Spinal cord (tissue), 10 donors: ENCODE data around the gene ATP10B. TPM values are rescaled to one million over a fixed set of nuclear protein-coding genes. Genes with fewer than 3 reads are reported as not detected.
"Not testable (repeated sequence)": the region's sequence is repeated elsewhere in the genome, so short reads cannot be mapped to it uniquely, and the experiment has no call there.

Experiments used
- DNase-seq, 6 donors: peaks; one replicate each; pipeline versions ENCODE4 v3.0.0 to v3.0.0-alpha.2; 2013 to 2015; ENCODE audit warnings: low spot score in 6 of 6, low read depth in 4 of 6
- H3K27ac ChIP-seq: one replicate; pipeline ENCODE4 v1.5.1; 2013; ENCODE audit warnings: low read depth, low read length, control low read depth
- H3K27me3 ChIP-seq: one replicate; pipeline ENCODE4 v1.6.1; 2013; ENCODE audit warnings: low read length; ENCODE audit not compliant: control insufficient read depth, insufficient read depth
- H3K36me3 ChIP-seq: one replicate; pipeline ENCODE4 v1.6.1; 2013; ENCODE audit warnings: low read length; ENCODE audit not compliant: control insufficient read depth, insufficient read depth
- H3K4me1 ChIP-seq: one replicate; pipeline ENCODE4 v1.6.1; 2013; ENCODE audit warnings: low read length; ENCODE audit not compliant: control insufficient read depth, insufficient read depth
- H3K4me3 ChIP-seq: one replicate; pipeline ENCODE4 v1.5.1; 2013; ENCODE audit warnings: low read depth, low read length, control low read depth
- H3K9me3 ChIP-seq: one replicate; pipeline ENCODE4 v1.6.1; 2013; ENCODE audit warnings: low read length; ENCODE audit not compliant: control insufficient read depth, insufficient read depth
- WGBS: methylation state at CpG from one replicate; pipeline ENCODE4 v1.1.5; 2013; ENCODE audit warnings: missing lambda C conversion rate; ENCODE audit not compliant: insufficient coverage; 5-methylcytosine and 5-hydroxymethylcytosine counted together
- long read RNA-seq, 4 donors: transcript quantifications; one replicate each; lab custom pipeline, GENCODE V29; 2026
- polyA plus RNA-seq, 2 donors: library from polyadenylated mRNA; unstranded; fragments of 120-200 nt; gene quantifications; one replicate each; pipeline ENCODE4 v1.2.1, GENCODE V29; 2013; ENCODE audit not compliant: insufficient read length in 2 of 2
- total RNA-seq, 2 donors: library from RNA; depleted of rRNA in 1 of 2; stranded (reverse); fragments of 120-200 nt in 1 of 2; fragments of >200 nt in 1 of 2; gene quantifications; one replicate each; pipeline versions ENCODE4 v1.2.3 to v1.2.4, GENCODE V29; 2013 to 2014
- donor health status: healthy.

The ATP10B gene, protein sequence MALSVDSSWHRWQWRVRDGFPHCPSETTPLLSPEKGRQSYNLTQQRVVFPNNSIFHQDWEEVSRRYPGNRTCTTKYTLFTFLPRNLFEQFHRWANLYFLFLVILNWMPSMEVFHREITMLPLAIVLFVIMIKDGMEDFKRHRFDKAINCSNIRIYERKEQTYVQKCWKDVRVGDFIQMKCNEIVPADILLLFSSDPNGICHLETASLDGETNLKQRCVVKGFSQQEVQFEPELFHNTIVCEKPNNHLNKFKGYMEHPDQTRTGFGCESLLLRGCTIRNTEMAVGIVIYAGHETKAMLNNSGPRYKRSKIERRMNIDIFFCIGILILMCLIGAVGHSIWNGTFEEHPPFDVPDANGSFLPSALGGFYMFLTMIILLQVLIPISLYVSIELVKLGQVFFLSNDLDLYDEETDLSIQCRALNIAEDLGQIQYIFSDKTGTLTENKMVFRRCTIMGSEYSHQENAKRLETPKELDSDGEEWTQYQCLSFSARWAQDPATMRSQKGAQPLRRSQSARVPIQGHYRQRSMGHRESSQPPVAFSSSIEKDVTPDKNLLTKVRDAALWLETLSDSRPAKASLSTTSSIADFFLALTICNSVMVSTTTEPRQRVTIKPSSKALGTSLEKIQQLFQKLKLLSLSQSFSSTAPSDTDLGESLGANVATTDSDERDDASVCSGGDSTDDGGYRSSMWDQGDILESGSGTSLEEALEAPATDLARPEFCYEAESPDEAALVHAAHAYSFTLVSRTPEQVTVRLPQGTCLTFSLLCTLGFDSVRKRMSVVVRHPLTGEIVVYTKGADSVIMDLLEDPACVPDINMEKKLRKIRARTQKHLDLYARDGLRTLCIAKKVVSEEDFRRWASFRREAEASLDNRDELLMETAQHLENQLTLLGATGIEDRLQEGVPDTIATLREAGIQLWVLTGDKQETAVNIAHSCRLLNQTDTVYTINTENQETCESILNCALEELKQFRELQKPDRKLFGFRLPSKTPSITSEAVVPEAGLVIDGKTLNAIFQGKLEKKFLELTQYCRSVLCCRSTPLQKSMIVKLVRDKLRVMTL (N-terminal part only)
- 1 to 10 TPM; 3.6 to 9.3 TPM for total RNA-seq
- polyA plus RNA-seq, result 1 to 10 TPM; 3.8 to 4.1 TPM
- long read RNA-seq, donor 1, result 0 reads
- long read RNA-seq, donor 2, result 0 reads
- long read RNA-seq, donor 3, result 0 reads
- long read RNA-seq, donor 4, result 0 reads

DNA sequence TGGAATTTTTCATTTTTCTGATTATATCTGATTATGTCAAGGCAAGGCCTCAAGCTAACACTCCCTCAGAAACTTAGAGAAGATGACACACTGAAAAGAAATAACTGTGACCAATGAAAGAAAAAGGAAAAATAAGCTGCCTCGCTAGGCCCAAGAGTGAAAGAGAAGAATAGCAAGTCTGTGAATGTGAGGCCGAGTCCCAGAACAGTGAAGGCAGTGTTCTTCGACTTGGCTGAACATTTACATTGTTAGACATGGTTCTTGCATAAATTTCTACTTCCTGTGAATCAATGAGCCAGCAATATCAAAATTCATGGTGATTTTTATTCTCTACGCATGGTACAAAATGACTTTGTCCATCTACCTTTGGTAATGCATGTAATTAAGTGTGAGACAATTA is at the start of gene ATP10B:
ATP10B (minus strand) TSS at position 163 of the 400 bp plus-strand sequence. CDS start 164,137 bp downstream, outside the sequence.
- no CpG with 5 or more reads among the region's 4 CpGs for WGBS

DNA sequence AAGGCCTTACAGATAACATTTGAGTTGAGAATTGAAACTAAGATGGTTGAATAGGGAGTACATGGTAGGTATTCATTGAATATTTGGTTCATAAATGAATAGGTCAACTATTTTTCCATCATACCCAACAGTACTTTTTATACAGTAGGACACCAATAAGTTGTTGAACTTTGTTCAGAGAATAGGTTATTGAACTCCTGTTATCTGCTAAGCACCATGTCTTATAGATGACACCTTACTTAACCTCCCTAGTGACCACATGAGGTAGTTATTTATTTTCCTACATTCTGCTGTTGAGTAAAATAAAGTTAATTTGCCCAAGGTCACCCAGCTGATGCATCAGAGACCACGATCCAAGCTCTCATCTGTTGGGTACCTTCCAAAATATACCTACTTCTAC is 49.6 kb upstream of the ATP10B start:
- H3K4me1 ChIP-seq, result no peaks in the 10 kb centered on the region
- no peaks in the 10 kb centered on the region for H3K27me3 ChIP-seq
- no CpG with 5 or more reads among the region's 1 CpG for WGBS
- H3K9me3 ChIP-seq, result no peaks in the 10 kb centered on the region
- H3K27ac ChIP-seq, result no peak overlapping the region
- no peaks in the 10 kb centered on the region for H3K36me3 ChIP-seq
- no peak for DNase-seq
- no peak overlapping the region for H3K4me3 ChIP-seq

More for the DNA sequence above, at the start of gene ATP10B:
- Histone ChIP-seq H3K4me1 (no peaks in the 10 kb centered on the region), H3K27ac (peak within 1 kb of the TSS; percentile 16), H3K9me3 (no peaks in the 10 kb centered on the region), H3K4me3 (no peak within 1 kb of the TSS), H3K36me3 (no peaks in the 10 kb centered on the region), H3K27me3 (no peaks in the 10 kb centered on the region)
- peak in 2 of 6 donors; percentile 42 to 69 for DNase-seq

DNA sequence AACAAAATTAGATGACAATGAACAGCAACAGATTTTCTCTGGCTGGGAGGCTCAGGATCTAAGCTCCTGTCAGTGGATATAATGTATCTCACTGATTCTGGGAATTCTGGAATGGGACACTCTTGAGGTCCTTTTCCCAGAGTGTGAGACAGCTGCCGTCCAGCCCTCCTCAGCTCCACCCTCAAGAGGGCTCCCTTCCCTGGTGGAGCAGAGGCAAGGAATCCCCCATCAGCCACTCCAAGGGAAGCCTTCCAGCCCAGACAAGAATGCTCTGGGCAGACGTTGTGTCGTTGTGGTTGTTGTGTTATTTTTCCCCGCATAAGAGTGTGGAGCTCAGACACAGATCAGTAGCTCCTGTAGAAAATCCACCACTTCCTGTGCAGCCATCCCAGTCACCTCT is 47.7 kb upstream of the ATP10B start:
- H3K27me3 ChIP-seq, result no peaks in the 10 kb centered on the region
- no peak overlapping the region for H3K4me3 ChIP-seq
- no peak overlapping the region for H3K27ac ChIP-seq
- no peak for DNase-seq
- no peaks in the 10 kb centered on the region for H3K4me1 ChIP-seq
- H3K9me3 ChIP-seq, result no peaks in the 10 kb centered on the region
- WGBS, result 0% methylated on average over 1 of the region's 4 CpGs
- no peaks in the 10 kb centered on the region for H3K36me3 ChIP-seq

DNA sequence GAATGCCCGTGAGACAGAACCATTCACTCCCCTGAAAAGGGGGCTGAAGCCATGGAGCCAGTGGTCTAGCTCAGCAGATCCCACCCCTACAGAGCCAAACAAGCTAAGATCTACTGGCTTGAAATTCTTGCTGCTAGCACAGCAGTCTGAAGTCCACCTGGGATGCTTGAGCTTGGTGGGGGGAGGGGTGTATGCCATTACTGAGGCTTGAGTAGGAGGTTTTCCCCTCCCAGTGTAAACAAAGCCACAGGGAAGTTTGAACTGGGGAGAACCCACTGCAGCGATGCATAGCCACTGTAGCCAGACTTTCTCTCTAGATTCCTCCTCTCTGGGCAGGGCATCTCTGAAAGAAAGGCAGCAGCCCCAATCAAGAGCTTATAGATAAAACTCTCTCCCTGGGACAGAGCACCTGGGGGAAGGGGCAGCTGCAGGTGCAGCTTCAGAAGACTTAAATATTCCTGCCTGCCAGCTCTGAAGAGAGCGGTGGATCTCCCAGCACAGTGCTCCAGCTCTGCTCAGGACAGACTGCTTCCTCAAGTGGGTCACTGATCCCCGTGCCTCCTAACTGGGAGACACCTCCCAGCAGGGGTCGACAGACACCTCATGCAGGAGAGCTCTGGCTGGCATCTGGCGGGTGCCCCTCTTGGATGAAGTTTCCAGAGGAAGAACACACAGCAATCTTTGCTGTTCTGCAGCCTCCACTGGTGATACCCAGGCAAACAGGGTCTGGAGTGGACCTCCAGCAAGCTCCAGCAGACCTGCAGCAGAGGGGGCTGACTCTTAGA is 41.4 kb upstream of the ATP10B start:
- not testable (repeated sequence) for H3K4me3 ChIP-seq, H3K27me3 ChIP-seq, H3K27ac ChIP-seq, H3K4me1 ChIP-seq, DNase-seq, H3K36me3 ChIP-seq, H3K9me3 ChIP-seq
- 79% methylated on average over 5 of the region's 6 CpGs for WGBS

DNA sequence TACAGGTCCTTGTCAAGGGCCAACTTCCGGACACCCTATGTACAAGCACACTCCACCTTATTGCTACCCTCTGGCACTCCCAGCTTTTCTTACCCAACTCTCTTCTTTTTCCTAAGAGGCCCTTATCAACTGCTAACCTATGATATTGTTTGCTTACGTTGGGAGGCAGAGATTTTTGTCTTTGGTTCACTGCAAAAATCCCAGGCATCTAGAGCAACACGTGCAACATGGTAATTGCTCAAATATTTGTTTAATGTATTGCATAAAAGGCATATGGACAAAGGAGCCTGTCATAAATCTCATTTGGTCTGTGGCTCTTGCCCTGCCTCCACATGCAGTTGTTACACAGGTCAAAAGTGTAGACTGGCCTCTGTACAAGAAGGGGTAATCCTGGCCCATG is 35.8 kb upstream of the ATP10B start:
- 100% methylated on average over 1 of the region's 3 CpGs for WGBS

DNA sequence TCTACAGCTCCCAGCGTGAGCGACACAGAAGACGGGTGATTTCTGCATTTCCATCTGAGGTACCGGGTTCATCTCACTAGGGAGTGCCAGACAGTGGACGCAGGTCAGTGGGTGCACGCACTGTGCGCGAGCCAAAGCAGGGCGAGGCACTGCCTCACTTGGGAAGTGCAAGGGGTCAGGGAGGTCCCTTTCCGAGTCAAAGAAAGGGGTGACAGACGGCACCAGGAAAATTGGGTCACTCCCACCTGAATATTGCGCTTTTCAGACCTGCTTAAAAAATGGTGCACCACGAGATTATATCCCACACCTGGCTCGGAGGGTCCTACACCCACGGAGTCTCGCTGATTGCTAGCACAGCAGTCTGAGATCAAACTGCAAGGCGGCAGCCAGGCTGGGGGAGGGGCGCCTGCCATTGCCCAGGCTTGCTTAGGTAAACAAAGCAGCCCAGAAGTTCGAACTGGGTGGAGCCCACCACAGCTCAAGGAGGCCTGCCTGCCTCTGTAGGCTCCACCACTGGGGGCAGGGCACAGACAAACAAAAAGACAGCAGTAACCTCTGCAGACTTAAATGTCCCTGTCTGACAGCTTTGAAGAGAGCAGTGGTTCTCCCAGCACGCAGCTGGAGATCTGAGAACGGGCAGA is 21.7 kb upstream of the ATP10B start:
- not testable (repeated sequence) for H3K27ac ChIP-seq, H3K4me3 ChIP-seq, H3K36me3 ChIP-seq, H3K4me1 ChIP-seq, DNase-seq, H3K9me3 ChIP-seq, H3K27me3 ChIP-seq
- 24% methylated on average over 11 of the region's 21 CpGs for WGBS

More for the DNA sequence above, 35.8 kb upstream of the ATP10B start:
- H3K27me3 ChIP-seq, result no peaks in the 10 kb centered on the region
- no peak overlapping the region for H3K4me3 ChIP-seq
- H3K4me1 ChIP-seq, result no peaks in the 10 kb centered on the region
- H3K36me3 ChIP-seq, result no peaks in the 10 kb centered on the region
- H3K27ac ChIP-seq, result no peak overlapping the region
- H3K9me3 ChIP-seq, result no peaks in the 10 kb centered on the region
- DNase-seq, result no peak

DNA sequence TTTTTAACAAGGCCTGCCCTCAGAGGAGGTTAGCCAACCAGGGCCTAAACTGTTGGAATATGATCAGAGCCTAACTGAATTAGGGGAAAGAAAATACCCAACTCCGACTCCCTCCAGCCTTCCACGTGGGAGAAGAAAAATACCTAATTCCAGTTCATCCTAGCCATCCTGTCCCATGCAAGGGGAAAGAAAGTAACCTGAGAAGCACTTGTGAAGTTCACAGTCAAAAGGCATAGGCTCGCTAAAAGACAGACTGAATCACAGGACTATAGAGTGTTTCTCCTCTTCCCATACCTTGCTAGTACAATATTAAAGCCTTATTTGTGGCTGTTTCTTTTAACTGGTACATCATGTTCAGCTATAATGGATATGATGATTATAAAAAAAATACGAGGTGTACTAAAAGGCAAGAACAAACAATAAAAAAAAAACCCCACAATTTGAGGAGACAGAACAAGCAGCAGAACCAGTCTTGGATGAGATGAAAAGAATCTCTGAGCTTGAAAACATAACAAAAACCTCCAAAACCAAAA is 18.0 kb upstream of the ATP10B start:
- H3K4me1 ChIP-seq, result no peaks in the 10 kb centered on the region
- H3K36me3 ChIP-seq, result no peaks in the 10 kb centered on the region
- H3K27me3 ChIP-seq, result no peaks in the 10 kb centered on the region
- no peaks in the 10 kb centered on the region for H3K9me3 ChIP-seq
- no peak overlapping the region for H3K4me3 ChIP-seq
- no CpG with 5 or more reads among the region's 4 CpGs for whole genome bisulfite sequencing
- H3K27ac ChIP-seq, result no peak overlapping the region
- DNase-seq, result no peak

DNA sequence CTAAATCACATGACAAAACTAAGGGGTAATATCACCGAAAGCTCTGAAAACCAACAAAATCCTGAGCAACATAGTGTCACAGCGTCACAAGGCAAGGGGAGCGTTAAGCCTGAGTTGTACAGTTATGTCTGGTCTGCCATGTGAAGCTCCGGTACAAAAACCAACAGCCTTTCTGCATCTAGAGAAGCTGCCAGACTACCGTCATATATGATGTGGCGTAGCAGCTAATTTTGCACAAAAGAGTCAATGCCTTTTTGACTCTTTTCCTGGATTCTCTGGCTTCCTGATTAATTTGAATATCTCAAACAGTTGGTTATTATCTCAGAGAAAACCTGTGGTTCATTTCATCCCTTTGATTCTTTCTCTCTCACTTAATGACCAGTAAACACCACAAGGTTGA is 16.0 kb upstream of the ATP10B start:
- Histone ChIP-seq H3K27ac (no peak overlapping the region), H3K4me1 (no peaks in the 10 kb centered on the region), H3K4me3 (no peak overlapping the region), H3K9me3 (no peaks in the 10 kb centered on the region), H3K27me3 (no peaks in the 10 kb centered on the region), H3K36me3 (no peaks in the 10 kb centered on the region)
- DNase-seq, result no peak
- 87% methylated on average over 6 of the region's 6 CpGs for whole genome bisulfite sequencing
